SKM-1 treated with dmso at 0.1 percent for 144 hours (cell line): Measurements from ENCODE around the gene C10orf120.

Experiments
- DNase-seq: peaks from one replicate; lab custom pipeline; 2025; ENCODE audit not compliant: unreplicated experiment; lab: John Stamatoyannopoulos, UW

C10orf120 gene

GRCh38 chr10:122662231-122662630, 37.4 kb downstream of the C10orf120 start:
- no peak for DNase-seq

GRCh38 chr10:122660696-122661095, 39.0 kb downstream of the C10orf120 start:
- DNase-seq = no peak

GRCh38 chr10:122659651-122660050, 40.0 kb downstream of the C10orf120 start:
- DNase-seq = no peak

GRCh38 chr10:122659126-122659525, 40.5 kb downstream of the C10orf120 start:
- no peak for DNase-seq

- no peak for DNase-seq
Observed at GRCh38 chr10:122658356-122659049, 41.1 kb downstream of the C10orf120 start.

- DNase-seq = no peak
Observed at GRCh38 chr10:122657729-122658128, 41.9 kb downstream of the C10orf120 start.

GRCh38 chr10:122657255-122657654, 42.4 kb downstream of the C10orf120 start:
- DNase-seq = no peak

- no peak for DNase-seq
Observed at GRCh38 chr10:122656741-122657140, 42.9 kb downstream of the C10orf120 start.

- no peak for DNase-seq
Observed at GRCh38 chr10:122656308-122656705, 43.3 kb downstream of the C10orf120 start.

GRCh38 chr10:122655524-122656307, 43.9 kb downstream of the C10orf120 start:
- DNase-seq = no peak

GRCh38 chr10:122650331-122650730, 49.3 kb downstream of the C10orf120 start:
- no peak for DNase-seq

GRCh38 chr10:122649903-122650302, 49.7 kb downstream of the C10orf120 start:
- no peak for DNase-seq

- no peak for DNase-seq
Observed at GRCh38 chr10:122648599-122649428, 50.8 kb downstream of the C10orf120 start.
